Stomach (tissue), 9 donors: ENCODE data around the gene DNAH14. TPM values are rescaled to one million over a fixed set of nuclear protein-coding genes. Genes with fewer than 3 reads are reported as not detected.
A peak's percentile ranks its signal among the peaks of the same experiment; 100 is the strongest.

Source experiments
- DNase-seq, 2 donors: peaks; one replicate each; pipeline versions ENCODE4 v3.0.0 to v3.0.0-alpha.2; 2013 to 2019
- H3K27ac ChIP-seq, 5 donors: fragments of 200-600 bp in 4 of 5; sonication (generic) in 4 of 5; one replicate each; pipeline ENCODE4 v1.5.1; 2013 to 2019; ENCODE audit warnings: mild to moderate bottlenecking in 1 of 5, moderate library complexity in 1 of 5
- H3K27me3 ChIP-seq, 3 donors: fragments of 200-600 bp; sonication (generic); one replicate each; pipeline ENCODE4 v1.5.1; 2017 to 2019; ENCODE audit warnings: mixed run types in 1 of 3
- H3K36me3 ChIP-seq, 4 donors: fragments of 200-600 bp; sonication (generic); 1 replicate in 3 of 4; 2 replicates in 1 of 4; pipeline ENCODE4 v1.5.1; 2016 to 2019
- H3K4me1 ChIP-seq, 4 donors: fragments of 200-600 bp; sonication (generic); one replicate each; pipeline ENCODE4 v1.5.1; 2016 to 2019
- H3K4me3 ChIP-seq, 4 donors: fragments of 200-600 bp; sonication (generic) in 3 of 4; one replicate each; pipeline ENCODE4 v1.5.1; 2016 to 2019; ENCODE audit warnings: mild to moderate bottlenecking in 1 of 4
- H3K9me3 ChIP-seq, 4 donors: fragments of 200-600 bp; sonication (generic); one replicate each; pipeline ENCODE4 v1.5.1; 2016 to 2019
- EP300 ChIP-seq: sonication (generic); formaldehyde crosslinking; IDR thresholded peaks from one replicate; pipeline ENCODE4 v1.6.1; 2017; ENCODE audit warnings: antibody characterized with exemption
- POLR2A ChIP-seq, 4 donors: fragments of 450-650 bp; IDR thresholded peaks; one replicate each; pipeline ENCODE4 v1.6.1; 2016; ENCODE audit warnings: antibody characterized with exemption in 4 of 4, control low read depth in 2 of 4, mild to moderate bottlenecking in 1 of 4, moderate library complexity in 1 of 4
- POLR2AphosphoS5 ChIP-seq, 3 donors: sonication (generic); formaldehyde crosslinking; IDR thresholded peaks; one replicate each; pipeline ENCODE4 v1.6.1; 2016; ENCODE audit warnings: antibody characterized with exemption in 3 of 3
- WGBS, 5 donors: extraction: QIAGEN DNeasy Blood & Tissue Kit in 3 of 5; methylation state at CpG; one replicate each; pipeline versions ENCODE4 v1.1.5 to v1.1.7; 2013 to 2018; 5-methylcytosine and 5-hydroxymethylcytosine counted together
- intact Hi-C: fragments of 100-400 bp; cut with DNase I; formaldehyde crosslinking; loops from one replicate; pipeline ENCODE4 v1.15.1; 2023; ENCODE audit warnings: low total_unique reads
- polyA plus RNA-seq, 3 donors: library from polyadenylated mRNA; stranded (reverse); fragments of 200-250 nt; gene quantifications; one replicate each; pipeline ENCODE4 v1.2.3, GENCODE V29; 2013
- total RNA-seq, 5 donors: library from RNA; depleted of rRNA; stranded (reverse); fragments of >200 nt; gene quantifications; one replicate each; pipeline versions ENCODE4 v1.1.0 to v1.2.3, GENCODE V29; 2014 to 2016
- TF ChIP-seq, protein P1 (sequence below), 7 experiments: fragments of 450-650 bp in 4 of 7; fragments of 200-600 bp in 3 of 7; sonication (generic) in 3 of 7; IDR thresholded peaks; one replicate each; pipeline ENCODE4 v1.5.1; 2016 to 2019; ENCODE audit warnings: antibody characterized with exemption in 7 of 7, control low read depth in 2 of 7, mild to moderate bottlenecking in 1 of 7
- donor health status: healthy with polysubstance abuse.
- donor health status: Bipolar disorder and iron deficiency.
- donor health status: healthy.

Gene DNAH14
- total and polyA plus RNA-seq, 8 donors: 1.7 to 158 (median 6.2) TPM

DNA sequence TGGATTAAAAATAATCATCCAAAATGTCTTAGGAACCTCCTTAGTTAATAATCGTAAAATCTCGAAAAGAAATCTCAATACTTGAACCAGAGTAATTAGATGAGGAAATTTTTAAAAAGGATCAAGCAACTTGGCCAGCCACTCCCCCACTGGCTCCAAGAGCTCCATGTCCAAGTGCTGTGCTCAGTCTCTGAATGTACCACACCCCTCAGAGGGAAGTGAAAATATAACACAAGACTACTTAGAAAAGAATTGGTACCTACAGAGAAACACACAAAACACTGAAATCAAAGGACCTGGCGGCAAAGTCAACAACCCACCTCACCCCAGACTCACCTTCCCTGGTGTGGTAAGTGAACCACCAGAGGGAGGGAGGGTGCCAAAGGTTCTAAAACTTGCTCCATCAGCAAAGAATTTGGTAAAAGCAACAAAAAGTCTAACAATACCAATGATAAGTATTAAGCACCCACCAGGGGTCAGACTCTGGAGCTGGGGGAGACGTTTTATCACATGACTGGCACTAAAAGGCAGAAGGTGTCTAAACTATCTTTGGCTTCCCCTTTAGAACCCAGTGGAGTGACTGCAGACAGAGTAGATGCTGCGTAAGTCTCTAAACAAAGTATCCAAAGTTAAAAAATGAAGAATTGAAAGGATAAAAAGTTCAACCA, 484.4 kb downstream of the DNAH14 start:
- DNase-seq: no peak
- Histone ChIP-seq H3K9me3 (no peaks in the 10 kb centered on the region), H3K36me3 (peaks cover 38 to 98% (median 97%) of the 10 kb centered on the region in 4 donors), H3K27me3 (no peaks in the 10 kb centered on the region), H3K27ac (peak overlapping the region; percentile 1 to 60 (median 45)), H3K4me1 (peaks cover 0 to 58% (median 21%) of the 10 kb centered on the region in 4 donors), H3K4me3 (no peak overlapping the region)
- intact Hi-C loops: no loop called here
- 66 to 76% (median 68%) methylated on average over 5 of the region's 5 CpGs for WGBS, 5 donors
- TF ChIP-seq POLR2AphosphoS5 (IDR thresholded peaks at IDR 0.05) (no peak), EP300 (no peak), POLR2A (IDR thresholded peaks at IDR 0.05) (no peak)
- TF ChIP-seq, protein P1, sequence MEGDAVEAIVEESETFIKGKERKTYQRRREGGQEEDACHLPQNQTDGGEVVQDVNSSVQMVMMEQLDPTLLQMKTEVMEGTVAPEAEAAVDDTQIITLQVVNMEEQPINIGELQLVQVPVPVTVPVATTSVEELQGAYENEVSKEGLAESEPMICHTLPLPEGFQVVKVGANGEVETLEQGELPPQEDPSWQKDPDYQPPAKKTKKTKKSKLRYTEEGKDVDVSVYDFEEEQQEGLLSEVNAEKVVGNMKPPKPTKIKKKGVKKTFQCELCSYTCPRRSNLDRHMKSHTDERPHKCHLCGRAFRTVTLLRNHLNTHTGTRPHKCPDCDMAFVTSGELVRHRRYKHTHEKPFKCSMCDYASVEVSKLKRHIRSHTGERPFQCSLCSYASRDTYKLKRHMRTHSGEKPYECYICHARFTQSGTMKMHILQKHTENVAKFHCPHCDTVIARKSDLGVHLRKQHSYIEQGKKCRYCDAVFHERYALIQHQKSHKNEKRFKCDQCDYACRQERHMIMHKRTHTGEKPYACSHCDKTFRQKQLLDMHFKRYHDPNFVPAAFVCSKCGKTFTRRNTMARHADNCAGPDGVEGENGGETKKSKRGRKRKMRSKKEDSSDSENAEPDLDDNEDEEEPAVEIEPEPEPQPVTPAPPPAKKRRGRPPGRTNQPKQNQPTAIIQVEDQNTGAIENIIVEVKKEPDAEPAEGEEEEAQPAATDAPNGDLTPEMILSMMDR (IDR thresholded peaks at IDR 0.05): no peak

GRCh38 chr1:225415307-225415706, 485.8 kb downstream of the DNAH14 start:
- Histone ChIP-seq H3K27ac (no peak overlapping the region), H3K4me3 (no peak overlapping the region), H3K9me3 (no peaks in the 10 kb centered on the region), H3K4me1 (peaks cover 0 to 56% (median 24%) of the 10 kb centered on the region in 4 donors), H3K27me3 (no peaks in the 10 kb centered on the region), H3K36me3 (peaks cover 41 to 100% (median 94%) of the 10 kb centered on the region in 4 donors)
- intact Hi-C loops: no loop called here
- no peak for TF ChIP-seq EP300
- TF ChIP-seq, protein P1 (IDR thresholded peaks at IDR 0.05): no peak
- TF ChIP-seq POLR2AphosphoS5 (IDR thresholded peaks at IDR 0.05): no peak
- no peak for TF ChIP-seq POLR2A (IDR thresholded peaks at IDR 0.05)
- no peak for DNase-seq
- WGBS, 5 donors: 91 to 99% (median 95%) methylated on average over 4 of the region's 4 CpGs

GRCh38 chr1:225415967-225416745, 486.7 kb downstream of the DNAH14 start:
- H3K9me3 ChIP-seq: no peaks in the 10 kb centered on the region
- no peak for DNase-seq
- intact Hi-C loops: no loop called here
- H3K4me1 ChIP-seq: peaks cover 0 to 56% (median 25%) of the 10 kb centered on the region in 4 donors
- H3K36me3 ChIP-seq: peaks cover 33 to 100% (median 91%) of the 10 kb centered on the region in 4 donors
- no peak overlapping the region for H3K4me3 ChIP-seq
- no peak overlapping the region for H3K27ac ChIP-seq
- TF ChIP-seq POLR2A (IDR thresholded peaks at IDR 0.05): no peak
- TF ChIP-seq, protein P1 (IDR thresholded peaks at IDR 0.05): no peak
- no peak for TF ChIP-seq POLR2AphosphoS5 (IDR thresholded peaks at IDR 0.05)
- no peak for TF ChIP-seq EP300
- WGBS, 5 donors: 86 to 88% (median 86%) methylated on average over 11 of the region's 11 CpGs
- H3K27me3 ChIP-seq: no peaks in the 10 kb centered on the region

DNA sequence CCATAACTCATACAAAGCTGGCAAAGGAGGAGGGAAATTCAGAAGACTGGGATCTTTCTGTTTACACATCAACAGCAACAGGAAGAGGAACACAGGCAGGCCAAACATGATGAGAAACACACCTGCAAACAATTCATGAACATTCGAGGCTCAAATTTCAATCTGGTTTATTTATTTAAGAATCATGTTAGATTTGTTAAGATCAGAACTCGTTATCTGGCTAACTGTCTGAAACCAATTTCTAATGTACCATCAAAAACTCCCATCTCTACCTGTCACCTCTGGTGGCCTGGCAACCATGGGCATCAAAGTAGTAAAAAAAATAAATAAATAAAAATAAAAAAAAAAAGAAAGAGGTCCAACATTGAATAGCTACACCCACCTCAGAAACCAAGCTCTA, 488.6 kb downstream of the DNAH14 start:
- no peak for DNase-seq
- Histone ChIP-seq H3K4me1 (peaks cover 2 to 61% (median 34%) of the 10 kb centered on the region in 4 donors), H3K36me3 (peaks cover 25 to 91% (median 77%) of the 10 kb centered on the region in 4 donors), H3K9me3 (no peaks in the 10 kb centered on the region), H3K27ac (no peak overlapping the region), H3K27me3 (no peaks in the 10 kb centered on the region), H3K4me3 (no peak overlapping the region)
- TF ChIP-seq, protein P1 (IDR thresholded peaks at IDR 0.05): no peak
- 35 to 63% (median 40%) methylated on average over 2 of the region's 2 CpGs for WGBS, 5 donors
- intact Hi-C loops: no loop called here
